HepG2 (cell line): Measurements from ENCODE around the gene YY1. TPM values are rescaled to one million over a fixed set of nuclear protein-coding genes. Genes with fewer than 3 reads are reported as not detected.
A peak's percentile ranks its signal among the peaks of the same experiment; 100 is the strongest.

Source experiments
- ATAC-seq: fragments of 200-7000 bp; cut with Tn5 transposase; 3 replicates; pipeline ENCODE4 v1.9.1; 2020; ENCODE audit warnings: mild to moderate bottlenecking, moderate library complexity
- BruUV-seq: library from RNA; stranded (reverse); fragments of 400-500 nt; replicated peaks from 2 replicates; lab custom pipeline; 2021; lab: Mats Ljungman, UMichigan
- CTCF ChIA-PET: fragments of 300-600 bp; formaldehyde crosslinking; extraction: SDS; loops from one replicate; lab custom pipeline; 2021; ENCODE audit warnings: low total read pairs, inconsistent platforms, low intra/inter-chr PET ratio; lab: Yijun Ruan, JAX
- POLR2A ChIA-PET: fragments of 350-600 bp; sonication (Branson Sonifier 250); formaldehyde crosslinking; loops from one replicate; lab custom pipeline; 2020; ENCODE audit warnings: antibody characterized with exemption, inconsistent platforms; lab: Yijun Ruan, JAX
- DNase-seq: peaks from one replicate; pipeline ENCODE4 v3.0.0-alpha.2; 2015; ENCODE audit warnings: low spot score
- FAIRE-seq: peaks from 3 replicates; lab custom pipeline; 2011; peaks lifted over from hg19 to GRCh38; lab: Jason Lieb, UNC
- H2AFZ ChIP-seq: one replicate; pipeline ENCODE4 v1.6.1; 2011; ENCODE audit warnings: low read length, inconsistent platforms
- H3K27ac ChIP-seq: fragments of 300-600 bp; 3 replicates; pipeline ENCODE4 v1.8.0; 2011; ENCODE audit warnings: mixed run types, mild to moderate bottlenecking, mixed read lengths, low read length, inconsistent platforms; ENCODE audit not compliant: insufficient read depth; ENCODE audit errors: extremely low read length
- H3K27me3 ChIP-seq, 2 experiments: fragments of 200-600 bp in 1 of 2; 2 replicates in 1 of 2; 3 replicates in 1 of 2; pipeline versions ENCODE4 v1.6.0 to v1.8.0; 2011; ENCODE audit warnings: low read length in 2 of 2, mild to moderate bottlenecking in 2 of 2, moderate library complexity in 2 of 2, inconsistent platforms in 1 of 2; ENCODE audit not compliant: insufficient read depth in 2 of 2, control insufficient read depth in 1 of 2
- H3K36me3 ChIP-seq, 2 experiments: fragments of 200-600 bp in 1 of 2; replicated peaks in 1 of 2; 2 replicates in 1 of 2; 3 replicates in 1 of 2; pipeline versions ENCODE4 v1.5.1 to v1.8.0; 2011; ENCODE audit warnings: low read length in 2 of 2, inconsistent platforms in 1 of 2; ENCODE audit not compliant: insufficient read depth in 2 of 2, control insufficient read depth in 1 of 2
- H3K4me1 ChIP-seq: 2 replicates; pipeline ENCODE4 v1.5.1; 2012; ENCODE audit warnings: low read length, inconsistent platforms; ENCODE audit not compliant: insufficient read depth
- H3K4me2 ChIP-seq: 2 replicates; pipeline ENCODE4 v1.6.0; 2011; ENCODE audit warnings: low read depth, low read length, inconsistent platforms
- H3K4me3 ChIP-seq, 3 experiments: fragments of 200-600 bp in 1 of 3; sonication (generic), shearing (Covaris generic) in 1 of 3; replicated peaks in 1 of 3; 2 replicates each; pipeline ENCODE4 v1.5.1; 2011 to 2016; ENCODE audit warnings: low read length in 3 of 3, inconsistent platforms in 2 of 3, low read depth in 2 of 3, mild to moderate bottlenecking in 2 of 3, control low read depth in 1 of 3, mixed read lengths in 1 of 3; ENCODE audit not compliant: insufficient read depth in 1 of 3
- H3K79me2 ChIP-seq: one replicate; pipeline ENCODE4 v1.6.1; 2011; ENCODE audit warnings: low read length, inconsistent platforms; ENCODE audit not compliant: insufficient read depth
- H3K9ac ChIP-seq: 2 replicates; pipeline ENCODE4 v1.6.0; 2011; ENCODE audit warnings: mild to moderate bottlenecking, low read depth, low read length, inconsistent platforms; ENCODE audit not compliant: insufficient read depth
- H3K9me3 ChIP-seq: 2 replicates; pipeline ENCODE4 v1.5.1; 2012; ENCODE audit warnings: mild to moderate bottlenecking, low read length
- H4K20me1 ChIP-seq: 2 replicates; pipeline ENCODE4 v1.6.0; 2011; ENCODE audit warnings: inconsistent platforms, mild to moderate bottlenecking, low read length, moderate library complexity; ENCODE audit not compliant: insufficient read depth
- ATRX ChIP-seq: sonication (generic); formaldehyde crosslinking; IDR thresholded peaks from 2 replicates; pipeline ENCODE4 v1.4.0; 2020; ENCODE audit warnings: missing genetic modification reagents, borderline replicate concordance
- CEBPB ChIP-seq: IDR thresholded peaks from 2 replicates; pipeline ENCODE4 v1.6.1; 2011; ENCODE audit warnings: low read depth, low read length, improper control_type of control experiment, borderline replicate concordance
- HNF4A ChIP-seq: sonication (generic); formaldehyde crosslinking; IDR thresholded peaks from 2 replicates; pipeline ENCODE4 v1.4.0; 2020; ENCODE audit warnings: missing genetic modification reagents
- MBNL3 ChIP-seq: fragments of 250-450 bp; sonication (Bioruptor Pico); conservative IDR thresholded peaks from 2 replicates; pipeline ENCODE4 v1.8.0; 2022; ENCODE audit warnings: mild to moderate bottlenecking, inconsistent platforms
- ZFP41 ChIP-seq: sonication (generic); formaldehyde crosslinking; IDR thresholded peaks from 2 replicates; pipeline ENCODE4 v1.4.0; 2020; ENCODE audit warnings: mild to moderate bottlenecking, missing genetic modification reagents, borderline replicate concordance
- WGBS: methylation state at CpG from one replicate; pipeline ENCODE4 v1.1.6; 2017; ENCODE audit warnings: low lambda C conversion rate; 5-methylcytosine and 5-hydroxymethylcytosine counted together
- in situ Hi-C: cut with HindIII; loops from 2 replicates; pipeline ENCODE4 v1.10.0; 2017; ENCODE audit warnings: low pct_unique_long_range_greater_than_20kb; ENCODE audit not compliant: extremely low pct_ligation_motif_present
- intact Hi-C: fragments of 100-400 bp; cut with micrococcal nuclease; formaldehyde crosslinking; loops from one replicate; pipeline ENCODE4 v1.10.0; 2022; ENCODE audit not compliant: unreplicated experiment
- polyA plus RNA-seq, 8 experiments: library from polyadenylated mRNA; depleted of rRNA in 3 of 8; stranded (reverse) in 7 of 8; unstranded in 1 of 8; fragments of >200 nt; fragmentation: Illumina TruSeq in 4 of 8; extraction: Trizol in 4 of 8; gene quantifications; 2 replicates each; pipeline versions ENCODE4 v1.2.1 to v1.2.3, GENCODE V29; 2011 to 2016; ENCODE audit warnings: low read depth in 4 of 8, missing spikeins in 1 of 8, mixed read lengths in 1 of 8; ENCODE audit not compliant: insufficient read depth in 1 of 8
- total RNA-seq, 5 experiments: library from RNA; depleted of rRNA; stranded (reverse); fragments of >200 nt; fragmentation: Illumina TruSeq; extraction: Trizol; gene quantifications; 2 replicates each; pipeline ENCODE4 v1.2.3, GENCODE V29; 2016; ENCODE audit warnings: low read depth in 1 of 5

YY1 gene
- total and polyA plus RNA-seq, 2 of the 13 experiments (the other 11 are each of a cell fraction or from before 2014, with no cell fraction given): 29.4 to 68.1 TPM

GRCh38 chr14:100201701-100202100 lies 37.2 kb upstream of the YY1 start:
- Histone ChIP-seq H3K27ac (no peak overlapping the region), H4K20me1 (no peaks in the 10 kb centered on the region), H3K9me3 (no peaks in the 10 kb centered on the region), H3K9ac (no peak overlapping the region), H3K4me1 (peaks cover 52% of the 10 kb centered on the region), H3K4me3 (no peak overlapping the region), H3K27me3 (no peaks in the 10 kb centered on the region), H2AFZ (peak overlapping the region; percentile 52), H3K4me2 (no peak overlapping the region), H3K79me2 (no peaks in the 10 kb centered on the region), H3K36me3 (no peaks in the 10 kb centered on the region)
- FAIRE-seq (peak; percentile 72), ATAC-seq (peak; percentile 51), DNase-seq (peak; percentile 46)
- no TSS peak for BruUV-seq
- 37% methylated on average over 5 of the region's 5 CpGs for WGBS
- CTCF ChIA-PET: no interaction called here
- POLR2A ChIA-PET: interaction anchor here (1.1 kb wide), 1 partner anchor 9 kb away, joined by 6 read pairs; no protein-coding TSS in a partner anchor
- intact Hi-C loops (no loop called here), in situ Hi-C loops (no loop called here)
- TF ChIP-seq MBNL3 (CRISPR knock-in tag) (no peak), HNF4A (CRISPR knock-in tag) (0 out of 2 replicates have a peak, but pooled peaks have one; percentile 4), ATRX (CRISPR knock-in tag) (no peak)

GRCh38 chr14:100202712-100203111 lies 36.2 kb upstream of the YY1 start:
- no peaks in the 10 kb centered on the region for H3K36me3 ChIP-seq
- no peaks in the 10 kb centered on the region for H3K79me2 ChIP-seq
- H3K4me3 ChIP-seq: no peak overlapping the region
- POLR2A ChIA-PET: interaction anchor here (0.8 to 3.8 kb wide), 2 partner anchors 10 to 20 kb away, joined by 4 to 48 read pairs; no protein-coding TSS in a partner anchor
- H3K9ac ChIP-seq: no peak overlapping the region
- no peak overlapping the region for H3K27ac ChIP-seq
- in situ Hi-C loops: no loop called here
- no peaks in the 10 kb centered on the region for H3K9me3 ChIP-seq
- CTCF ChIA-PET: no interaction called here
- WGBS: 57% methylated on average over 4 of the region's 4 CpGs
- DNase-seq (no peak), FAIRE-seq (no peak), ATAC-seq (no peak)
- no peak overlapping the region for H3K4me2 ChIP-seq
- H3K4me1 ChIP-seq: peaks cover 52% of the 10 kb centered on the region
- H3K27me3 ChIP-seq: no peaks in the 10 kb centered on the region
- no TSS peak for BruUV-seq
- peak; percentile 10; the same call in 1 of the 2 replicates for TF ChIP-seq CEBPB
- no peak for TF ChIP-seq ZFP41 (CRISPR knock-in tag)
- H4K20me1 ChIP-seq: no peaks in the 10 kb centered on the region
- H2AFZ ChIP-seq: no peak overlapping the region
- intact Hi-C loops: no loop called here
